Endodermal cell (in vitro differentiated cells): ENCODE data around the gene TTC31. TPM values are rescaled to one million over a fixed set of nuclear protein-coding genes. Genes with fewer than 3 reads are reported as not detected.

Source experiments
- DNase-seq: peaks from one replicate; pipeline ENCODE4 v3.0.0-alpha.2; 2017
- H3K27ac ChIP-seq: 2 replicates; pipeline ENCODE4 v1.5.1; 2013; ENCODE audit warnings: mild to moderate bottlenecking, low read depth, low read length, moderate library complexity
- H3K27me3 ChIP-seq: 2 replicates; pipeline ENCODE4 v1.6.1; 2013; ENCODE audit warnings: mild to moderate bottlenecking, low read length, moderate library complexity; ENCODE audit not compliant: insufficient read depth, control insufficient read depth, poor library complexity, severe bottlenecking
- H3K36me3 ChIP-seq: 2 replicates; pipeline ENCODE4 v1.7.0; 2013; ENCODE audit warnings: mild to moderate bottlenecking, low read length, moderate library complexity; ENCODE audit not compliant: control insufficient read depth, insufficient read depth
- H3K4me1 ChIP-seq: one replicate; pipeline ENCODE4 v1.7.0; 2013; ENCODE audit warnings: low read length; ENCODE audit not compliant: control insufficient read depth, insufficient read depth
- H3K4me3 ChIP-seq: 2 replicates; pipeline ENCODE4 v1.5.1; 2013; ENCODE audit warnings: mild to moderate bottlenecking, low read length, moderate library complexity
- H3K9ac ChIP-seq: 2 replicates; pipeline ENCODE4 v1.6.1; 2013; ENCODE audit warnings: mild to moderate bottlenecking, low read length, moderate library complexity; ENCODE audit not compliant: poor library complexity, severe bottlenecking; ENCODE audit errors: extremely low read depth
- H3K9me3 ChIP-seq: 2 replicates; pipeline ENCODE4 v1.6.1; 2013; ENCODE audit warnings: mild to moderate bottlenecking, low read length, moderate library complexity; ENCODE audit not compliant: control insufficient read depth
- H3K27ac Mint-ChIP-seq: 2 replicates; pipeline ENCODE4 v1.8.0; 2020; ENCODE audit warnings: mixed read lengths
- H3K27me3 Mint-ChIP-seq: 2 replicates; pipeline ENCODE4 v1.8.0; 2021; ENCODE audit warnings: mild to moderate bottlenecking, mixed read lengths; ENCODE audit not compliant: insufficient read depth
- H3K36me3 Mint-ChIP-seq: 2 replicates; pipeline ENCODE4 v1.8.0; 2020; ENCODE audit warnings: low read depth, mixed read lengths
- H3K4me1 Mint-ChIP-seq: 2 replicates; pipeline ENCODE4 v1.8.0; 2020; ENCODE audit warnings: mixed read lengths
- H3K4me3 Mint-ChIP-seq: 2 replicates; pipeline ENCODE4 v1.8.0; 2020; ENCODE audit warnings: mild to moderate bottlenecking, moderate library complexity, mixed read lengths
- H3K9me3 Mint-ChIP-seq: 2 replicates; pipeline ENCODE4 v1.8.0; 2020; ENCODE audit warnings: mild to moderate bottlenecking, mixed read lengths
- CTCF ChIP-seq: fragments of 200-600 bp; sonication (generic); conservative IDR thresholded peaks from 2 replicates; pipeline ENCODE4 v1.5.0; 2021; ENCODE audit warnings: antibody characterized with exemption, mild to moderate bottlenecking
- WGBS, 2 experiments: methylation state at CpG; one replicate each; pipeline versions ENCODE4 v1.1.5 to v1.1.7; 2013; ENCODE audit warnings: missing lambda C conversion rate in 2 of 2, mixed read lengths in 1 of 2; ENCODE audit not compliant: insufficient coverage in 1 of 2, insufficient read length in 1 of 2; 5-methylcytosine and 5-hydroxymethylcytosine counted together
- total RNA-seq, 2 donors: library from RNA; stranded (reverse); fragmentation: NEBNext Ultra II Directional in 1 of 2; extraction: Animal tissue kit (Norgen Biotek cat#: 25700) in 1 of 2; gene quantifications; 2 replicates in 1 of 2; 3 replicates in 1 of 2; pipeline ENCODE4 v1.2.1, GENCODE V29; 2021

TTC31 gene
- total RNA-seq, 2 donors from 2014 or later: 31.5 to 32.4 TPM

- Histone ChIP-seq H3K27me3 (peaks cover 41% of the 10 kb centered on the region), H3K27ac (no peak overlapping the region), H3K4me1 (no peaks in the 10 kb centered on the region), H3K9ac (no peak overlapping the region), H3K36me3 (peaks cover 26% of the 10 kb centered on the region), H3K9me3 (no peaks in the 10 kb centered on the region), H3K4me3 (no peak overlapping the region)
- no peak overlapping the region for H3K27ac Mint-ChIP-seq
- no peak for TF ChIP-seq CTCF
- no peak for DNase-seq
- peaks cover 4% of the 10 kb centered on the region for H3K4me1 Mint-ChIP-seq
- no peak overlapping the region for H3K4me3 Mint-ChIP-seq
- H3K9me3 Mint-ChIP-seq: no peaks in the 10 kb centered on the region
- peaks cover 21% of the 10 kb centered on the region for H3K36me3 Mint-ChIP-seq
- WGBS, 2 experiments: 94% methylated on average over 5 to 10 of the region's 10 CpGs
- H3K27me3 Mint-ChIP-seq: peaks cover 39% of the 10 kb centered on the region
These were observed 42.3 kb downstream of the TTC31 start for GRCh38 chr2:74524955-74525716.

GRCh38 chr2:74525717-74526648 is 43.1 kb downstream of the TTC31 start, which contains the start of gene DQX1:
DQX1 (minus strand) TSS chr2:74526231; CDS start chr2:74525729, 502 bp downstream.
- H3K27me3 ChIP-seq: peaks cover 32% of the 10 kb centered on the region
- Mint-ChIP-seq H3K4me3 (no peak within 1 kb of the TSS), H3K27me3 (peaks cover 31% of the 10 kb centered on the region), H3K9me3 (no peaks in the 10 kb centered on the region), H3K27ac (no peak within 1 kb of the TSS), H3K4me1 (peaks cover 7% of the 10 kb centered on the region), H3K36me3 (peaks cover 24% of the 10 kb centered on the region)
- DNase-seq: peak; percentile 81
- no peak within 1 kb of the TSS for H3K4me3 ChIP-seq
- no peaks in the 10 kb centered on the region for H3K9me3 ChIP-seq
- no peak within 1 kb of the TSS for H3K9ac ChIP-seq
- TF ChIP-seq CTCF: no peak
- H3K27ac ChIP-seq: no peak within 1 kb of the TSS
- peaks cover 26% of the 10 kb centered on the region for H3K36me3 ChIP-seq
- WGBS, 2 experiments: 94 to 96% methylated on average over 8 to 11 of the region's 11 CpGs
- H3K4me1 ChIP-seq: no peaks in the 10 kb centered on the region

GRCh38 chr2:74526649-74527230 is 43.9 kb downstream of the TTC31 start:
- Mint-ChIP-seq H3K9me3 (no peaks in the 10 kb centered on the region), H3K27ac (no peak overlapping the region), H3K4me3 (no peak overlapping the region), H3K36me3 (peaks cover 27% of the 10 kb centered on the region), H3K4me1 (peaks cover 7% of the 10 kb centered on the region), H3K27me3 (peaks cover 23% of the 10 kb centered on the region)
- Histone ChIP-seq H3K9me3 (no peaks in the 10 kb centered on the region), H3K36me3 (peaks cover 26% of the 10 kb centered on the region), H3K9ac (no peak overlapping the region), H3K27me3 (peaks cover 25% of the 10 kb centered on the region), H3K4me3 (no peak overlapping the region), H3K27ac (no peak overlapping the region), H3K4me1 (no peaks in the 10 kb centered on the region)
- WGBS, 2 experiments: 96 to 98% methylated on average over 6 to 11 of the region's 11 CpGs
- DNase-seq: no peak
- TF ChIP-seq CTCF: no peak
